HepG2 (cell line): ENCODE measurements around the gene MADCAM1. TPM values are rescaled to one million over a fixed set of nuclear protein-coding genes. Genes with fewer than 3 reads are reported as not detected.

Experiments
- ATF3 ChIP-seq: sonication (generic); formaldehyde crosslinking; IDR thresholded peaks from 2 replicates; pipeline ENCODE4 v1.4.0; 2020; ENCODE audit warnings: missing genetic modification reagents
- CREBL2 ChIP-seq: sonication (generic); formaldehyde crosslinking; IDR thresholded peaks from 2 replicates; pipeline ENCODE4 v1.8.1; 2023; ENCODE audit warnings: missing genetic modification reagents, mild to moderate bottlenecking, borderline replicate concordance
- PATZ1 ChIP-seq: sonication (generic); formaldehyde crosslinking; IDR thresholded peaks from 2 replicates; pipeline ENCODE4 v1.4.0; 2020; ENCODE audit warnings: missing genetic modification reagents
- ZNF292 ChIP-seq: sonication (generic); formaldehyde crosslinking; IDR thresholded peaks from 2 replicates; pipeline ENCODE4 v1.8.1; 2022; ENCODE audit warnings: mild to moderate bottlenecking, low read depth, missing genetic modification reagents, borderline replicate concordance
- ZNF432 ChIP-seq: sonication (generic); formaldehyde crosslinking; IDR thresholded peaks from 2 replicates; pipeline ENCODE4 v1.5.0; 2020; ENCODE audit warnings: missing genetic modification reagents, mild to moderate bottlenecking, borderline replicate concordance
- ZNF777 ChIP-seq: sonication (generic); formaldehyde crosslinking; IDR thresholded peaks from 2 replicates; pipeline ENCODE4 v1.4.0; 2020; ENCODE audit warnings: missing genetic modification reagents
- polyA plus RNA-seq, 8 experiments: library from polyadenylated mRNA; depleted of rRNA in 3 of 8; stranded (reverse) in 7 of 8; unstranded in 1 of 8; fragments of >200 nt; fragmentation: Illumina TruSeq in 4 of 8; extraction: Trizol in 4 of 8; gene quantifications; 2 replicates each; pipeline versions ENCODE4 v1.2.1 to v1.2.3, GENCODE V29; 2011 to 2016; ENCODE audit warnings: low read depth in 4 of 8, missing spikeins in 1 of 8, mixed read lengths in 1 of 8; ENCODE audit not compliant: insufficient read depth in 1 of 8
- total RNA-seq, 5 experiments: library from RNA; depleted of rRNA; stranded (reverse); fragments of >200 nt; fragmentation: Illumina TruSeq; extraction: Trizol; gene quantifications; 2 replicates each; pipeline ENCODE4 v1.2.3, GENCODE V29; 2016; ENCODE audit warnings: low read depth in 1 of 5
- TF ChIP-seq, protein P1 (sequence below): sonication (generic); formaldehyde crosslinking; IDR thresholded peaks from one replicate; pipeline ENCODE4 v1.5.1; 2020; ENCODE audit warnings: mild to moderate bottlenecking, missing genetic modification reagents; ENCODE audit errors: not compliant biosample characterization
- TF ChIP-seq, protein P2 (sequence below): sonication (generic); formaldehyde crosslinking; IDR thresholded peaks from 2 replicates; pipeline ENCODE4 v1.4.0; 2020; ENCODE audit warnings: missing genetic modification reagents
- TF ChIP-seq, protein P3 (sequence below): sonication (generic); formaldehyde crosslinking; IDR thresholded peaks from 2 replicates; pipeline ENCODE4 v1.4.0; 2020; ENCODE audit warnings: missing genetic modification reagents, borderline replicate concordance

MADCAM1 gene
- total and polyA plus RNA-seq, 2 of the 13 experiments (the other 11 are each of a cell fraction or from before 2014, with no cell fraction given): 0.29 to 0.33 TPM

DNA sequence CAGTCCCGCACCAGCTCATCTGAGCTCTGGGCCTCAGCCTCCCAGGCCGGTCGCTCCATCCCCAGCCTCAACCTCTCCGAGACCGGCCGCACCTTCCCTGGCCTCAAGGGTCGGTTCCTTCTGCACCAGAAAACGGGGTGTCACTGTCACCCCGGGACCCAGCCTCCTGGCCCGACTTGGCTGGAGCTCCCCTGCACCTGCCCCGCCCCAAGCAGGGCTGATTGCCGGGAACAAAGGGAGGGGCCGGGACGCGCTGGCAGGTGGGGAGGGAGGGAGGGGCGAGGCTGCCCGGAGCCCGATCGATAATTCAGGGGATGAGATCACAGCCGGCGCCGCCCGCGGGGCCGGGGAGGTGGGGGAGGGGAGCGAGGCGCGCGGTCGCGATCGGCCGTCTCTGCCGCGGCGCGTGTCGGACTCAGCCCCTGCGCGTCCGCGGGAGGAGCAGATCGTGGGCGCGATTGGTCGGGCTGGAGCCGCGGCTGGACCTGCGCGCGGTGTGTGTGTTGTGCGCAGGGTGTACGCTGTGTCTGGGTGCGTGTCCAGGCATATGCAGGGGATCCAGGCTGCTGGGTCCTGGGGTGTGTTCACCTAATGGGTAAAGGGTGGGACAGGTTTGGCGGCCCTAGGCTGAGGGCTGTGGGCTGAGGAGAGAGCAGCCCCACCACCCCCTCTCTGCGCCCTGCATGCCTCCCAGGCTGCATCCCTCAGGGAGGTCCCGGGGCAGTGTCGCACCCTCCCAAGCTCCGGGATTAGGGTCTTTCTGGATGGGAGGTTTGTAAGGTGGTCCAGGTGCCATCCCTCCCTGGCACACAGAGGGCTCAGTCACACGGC lies 34.4 kb upstream of the MADCAM1 start (continued):
- TF ChIP-seq, protein P1, sequence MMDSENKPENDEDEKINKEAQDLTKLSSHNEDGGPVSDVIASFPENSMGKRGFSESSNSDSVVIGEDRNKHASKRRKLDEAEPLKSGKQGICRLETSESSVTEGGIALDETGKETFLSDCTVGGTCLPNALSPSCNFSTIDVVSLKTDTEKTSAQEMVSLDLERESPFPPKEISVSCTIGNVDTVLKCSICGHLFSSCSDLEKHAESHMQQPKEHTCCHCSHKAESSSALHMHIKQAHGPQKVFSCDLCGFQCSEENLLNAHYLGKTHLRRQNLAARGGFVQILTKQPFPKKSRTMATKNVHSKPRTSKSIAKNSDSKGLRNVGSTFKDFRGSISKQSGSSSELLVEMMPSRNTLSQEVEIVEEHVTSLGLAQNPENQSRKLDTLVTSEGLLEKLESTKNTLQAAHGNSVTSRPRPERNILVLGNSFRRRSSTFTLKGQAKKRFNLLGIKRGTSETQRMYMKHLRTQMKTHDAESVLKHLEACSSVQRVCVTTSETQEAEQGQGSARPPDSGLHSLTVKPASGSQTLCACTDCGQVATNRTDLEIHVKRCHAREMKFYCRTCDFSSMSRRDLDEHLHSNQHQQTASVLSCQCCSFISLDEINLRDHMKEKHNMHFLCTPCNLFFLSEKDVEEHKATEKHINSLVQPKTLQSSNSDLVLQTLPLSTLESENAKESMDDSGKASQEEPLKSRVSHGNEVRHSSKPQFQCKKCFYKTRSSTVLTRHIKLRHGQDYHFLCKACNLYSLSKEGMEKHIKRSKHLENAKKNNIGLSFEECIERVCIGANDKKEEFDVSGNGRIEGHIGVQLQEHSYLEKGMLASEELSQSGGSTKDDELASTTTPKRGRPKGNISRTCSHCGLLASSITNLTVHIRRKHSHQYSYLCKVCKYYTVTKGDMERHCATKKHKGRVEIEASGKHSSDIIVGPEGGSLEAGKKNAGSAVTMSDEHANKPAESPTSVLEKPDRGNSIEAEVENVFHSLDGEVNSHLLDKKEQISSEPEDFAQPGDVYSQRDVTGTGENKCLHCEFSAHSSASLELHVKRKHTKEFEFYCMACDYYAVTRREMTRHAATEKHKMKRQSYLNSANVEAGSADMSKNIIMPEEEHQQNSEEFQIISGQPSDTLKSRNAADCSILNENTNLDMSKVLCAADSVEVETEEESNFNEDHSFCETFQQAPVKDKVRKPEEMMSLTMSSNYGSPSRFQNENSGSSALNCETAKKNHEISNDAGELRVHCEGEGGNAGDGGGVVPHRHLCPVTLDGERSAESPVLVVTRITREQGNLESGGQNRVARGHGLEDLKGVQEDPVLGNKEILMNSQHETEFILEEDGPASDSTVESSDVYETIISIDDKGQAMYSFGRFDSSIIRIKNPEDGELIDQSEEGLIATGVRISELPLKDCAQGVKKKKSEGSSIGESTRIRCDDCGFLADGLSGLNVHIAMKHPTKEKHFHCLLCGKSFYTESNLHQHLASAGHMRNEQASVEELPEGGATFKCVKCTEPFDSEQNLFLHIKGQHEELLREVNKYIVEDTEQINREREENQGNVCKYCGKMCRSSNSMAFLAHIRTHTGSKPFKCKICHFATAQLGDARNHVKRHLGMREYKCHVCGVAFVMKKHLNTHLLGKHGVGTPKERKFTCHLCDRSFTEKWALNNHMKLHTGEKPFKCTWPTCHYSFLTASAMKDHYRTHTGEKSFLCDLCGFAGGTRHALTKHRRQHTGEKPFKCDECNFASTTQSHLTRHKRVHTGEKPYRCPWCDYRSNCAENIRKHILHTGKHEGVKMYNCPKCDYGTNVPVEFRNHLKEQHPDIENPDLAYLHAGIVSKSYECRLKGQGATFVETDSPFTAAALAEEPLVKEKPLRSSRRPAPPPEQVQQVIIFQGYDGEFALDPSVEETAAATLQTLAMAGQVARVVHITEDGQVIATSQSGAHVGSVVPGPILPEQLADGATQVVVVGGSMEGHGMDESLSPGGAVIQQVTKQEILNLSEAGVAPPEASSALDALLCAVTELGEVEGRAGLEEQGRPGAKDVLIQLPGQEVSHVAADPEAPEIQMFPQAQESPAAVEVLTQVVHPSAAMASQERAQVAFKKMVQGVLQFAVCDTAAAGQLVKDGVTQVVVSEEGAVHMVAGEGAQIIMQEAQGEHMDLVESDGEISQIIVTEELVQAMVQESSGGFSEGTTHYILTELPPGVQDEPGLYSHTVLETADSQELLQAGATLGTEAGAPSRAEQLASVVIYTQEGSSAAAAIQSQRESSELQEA (CRISPR knock-in tag): no peak
- TF ChIP-seq ZNF432 (CRISPR knock-in tag) (no peak), ZNF777 (no peak; the same call in 1 of the 2 replicates), ZNF292 (CRISPR knock-in tag) (no peak), PATZ1 (CRISPR knock-in tag) (peak; percentile 93), CREBL2 (CRISPR knock-in tag) (no peak), ATF3 (CRISPR knock-in tag) (peak; percentile 85)
- TF ChIP-seq, protein P2, sequence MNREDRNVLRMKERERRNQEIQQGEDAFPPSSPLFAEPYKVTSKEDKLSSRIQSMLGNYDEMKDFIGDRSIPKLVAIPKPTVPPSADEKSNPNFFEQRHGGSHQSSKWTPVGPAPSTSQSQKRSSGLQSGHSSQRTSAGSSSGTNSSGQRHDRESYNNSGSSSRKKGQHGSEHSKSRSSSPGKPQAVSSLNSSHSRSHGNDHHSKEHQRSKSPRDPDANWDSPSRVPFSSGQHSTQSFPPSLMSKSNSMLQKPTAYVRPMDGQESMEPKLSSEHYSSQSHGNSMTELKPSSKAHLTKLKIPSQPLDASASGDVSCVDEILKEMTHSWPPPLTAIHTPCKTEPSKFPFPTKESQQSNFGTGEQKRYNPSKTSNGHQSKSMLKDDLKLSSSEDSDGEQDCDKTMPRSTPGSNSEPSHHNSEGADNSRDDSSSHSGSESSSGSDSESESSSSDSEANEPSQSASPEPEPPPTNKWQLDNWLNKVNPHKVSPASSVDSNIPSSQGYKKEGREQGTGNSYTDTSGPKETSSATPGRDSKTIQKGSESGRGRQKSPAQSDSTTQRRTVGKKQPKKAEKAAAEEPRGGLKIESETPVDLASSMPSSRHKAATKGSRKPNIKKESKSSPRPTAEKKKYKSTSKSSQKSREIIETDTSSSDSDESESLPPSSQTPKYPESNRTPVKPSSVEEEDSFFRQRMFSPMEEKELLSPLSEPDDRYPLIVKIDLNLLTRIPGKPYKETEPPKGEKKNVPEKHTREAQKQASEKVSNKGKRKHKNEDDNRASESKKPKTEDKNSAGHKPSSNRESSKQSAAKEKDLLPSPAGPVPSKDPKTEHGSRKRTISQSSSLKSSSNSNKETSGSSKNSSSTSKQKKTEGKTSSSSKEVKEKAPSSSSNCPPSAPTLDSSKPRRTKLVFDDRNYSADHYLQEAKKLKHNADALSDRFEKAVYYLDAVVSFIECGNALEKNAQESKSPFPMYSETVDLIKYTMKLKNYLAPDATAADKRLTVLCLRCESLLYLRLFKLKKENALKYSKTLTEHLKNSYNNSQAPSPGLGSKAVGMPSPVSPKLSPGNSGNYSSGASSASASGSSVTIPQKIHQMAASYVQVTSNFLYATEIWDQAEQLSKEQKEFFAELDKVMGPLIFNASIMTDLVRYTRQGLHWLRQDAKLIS (CRISPR knock-in tag): no peak
- TF ChIP-seq, protein P3, sequence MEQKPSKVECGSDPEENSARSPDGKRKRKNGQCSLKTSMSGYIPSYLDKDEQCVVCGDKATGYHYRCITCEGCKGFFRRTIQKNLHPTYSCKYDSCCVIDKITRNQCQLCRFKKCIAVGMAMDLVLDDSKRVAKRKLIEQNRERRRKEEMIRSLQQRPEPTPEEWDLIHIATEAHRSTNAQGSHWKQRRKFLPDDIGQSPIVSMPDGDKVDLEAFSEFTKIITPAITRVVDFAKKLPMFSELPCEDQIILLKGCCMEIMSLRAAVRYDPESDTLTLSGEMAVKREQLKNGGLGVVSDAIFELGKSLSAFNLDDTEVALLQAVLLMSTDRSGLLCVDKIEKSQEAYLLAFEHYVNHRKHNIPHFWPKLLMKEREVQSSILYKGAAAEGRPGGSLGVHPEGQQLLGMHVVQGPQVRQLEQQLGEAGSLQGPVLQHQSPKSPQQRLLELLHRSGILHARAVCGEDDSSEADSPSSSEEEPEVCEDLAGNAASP (CRISPR knock-in tag): peak; percentile 62
